ENCODE results near the gene PACSIN1. TPM values are rescaled to one million over a fixed set of nuclear protein-coding genes. Genes with fewer than 3 reads are reported as not detected.

PACSIN1 gene
- total and polyA plus RNA-seq, 2 donors (not counting 3 experiments of a cell fraction or from before 2014, with no cell fraction given) = 0.03 TPM; not detected in 1

DNA sequence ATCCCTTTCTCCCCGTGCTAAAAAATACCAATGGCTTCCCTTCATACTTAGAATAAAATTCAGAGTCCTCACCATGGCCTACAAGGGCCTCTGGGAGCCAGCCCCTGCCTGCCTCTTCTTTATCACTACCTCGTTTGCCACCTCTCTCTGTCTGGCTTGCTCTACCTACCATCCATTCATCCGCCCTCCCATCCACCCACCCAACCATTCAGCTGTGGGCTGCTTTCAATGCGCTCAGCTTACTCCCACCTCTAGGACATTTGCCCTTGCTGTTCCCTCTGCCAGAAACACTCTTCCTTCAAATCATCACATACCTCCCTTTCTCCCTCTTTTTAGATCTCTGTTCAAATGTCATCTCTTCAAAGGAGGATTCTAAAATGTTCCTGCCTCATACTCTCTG lies 44.4 kb downstream of the PACSIN1 start:
- no TSS peak for BruUV-seq (replicated peaks)
- Histone ChIP-seq H3K27me3 (ENCODE audit: control insufficient read depth in 2 of 2, insufficient read depth in 2 of 2, low read length in 2 of 2) (peaks cover 17 to 19% of the 10 kb centered on the region in 2 experiments), H3K36me3 (ENCODE audit: control insufficient read depth in 2 of 2, extremely low read depth in 1 of 2, insufficient read depth in 2 of 2, low read length in 2 of 2) (no peaks in the 10 kb centered on the region), H3K4me2 (ENCODE audit: insufficient read depth, low read length) (no peak overlapping the region), H3K9me1 (replicated peaks; ENCODE audit: control insufficient read depth, extremely low read depth, insufficient read depth, low read length) (no peaks in the 10 kb centered on the region), H2AFZ (ENCODE audit: low read depth, low read length) (no peak overlapping the region), H3K27ac (ENCODE audit: insufficient read depth, low read depth, low read length) (no peak overlapping the region), H3K9me3 (replicated peaks; ENCODE audit: control insufficient read depth, insufficient read depth, low read length) (no peaks in the 10 kb centered on the region), H3K9ac (replicated peaks; ENCODE audit: extremely low read depth, insufficient read depth, low read length) (no peak overlapping the region), H4K20me1 (replicated peaks; ENCODE audit: control insufficient read depth, extremely low read depth, insufficient read depth, low read length) (no peaks in the 10 kb centered on the region), H3K4me1 (ENCODE audit: control insufficient read depth, extremely low read depth, insufficient read depth, low read length) (no peaks in the 10 kb centered on the region), H3K4me3 (replicated peaks in 1 of 3; ENCODE audit: insufficient read depth in 1 of 3, low read depth in 1 of 3, low read length in 3 of 3) (no peak overlapping the region), H3K79me2 (ENCODE audit: control insufficient read depth, insufficient read depth, low read length) (no peaks in the 10 kb centered on the region)
- dilution Hi-C loops (cut with MboI; ENCODE audit: extremely low pct_ligation_motif_present, low sequenced_read_pairs) = no loop called here
- ChIA-PET CTCF (interaction anchor here (1.1 kb wide), 1 partner anchor 50 kb away, joined by 6 read pairs; no protein-coding TSS in a partner anchor), POLR2A (no interaction called here)
- intact Hi-C loops (cut with micrococcal nuclease) = no loop called here
- DNase-seq (ENCODE audit: low read depth, low spot score) (no peak), FAIRE-seq (no peak)
- TF ChIP-seq JUN (IDR thresholded peaks at IDR 0.05; ENCODE audit: borderline replicate concordance, insufficient read depth, insufficient read length, low read depth) (no peak), EZH2 (IDR thresholded peaks at IDR 0.05; ENCODE audit: borderline replicate concordance, low read depth, low read length, severe bottlenecking) (no peak), POLR2A (IDR thresholded peaks at IDR 0.05; ENCODE audit: low read depth, low read length) (no peak), POLR2AphosphoS5 (IDR thresholded peaks at IDR 0.05; ENCODE audit: insufficient read depth, low read depth, low read length) (no peak), MYC (IDR thresholded peaks at IDR 0.05; ENCODE audit: low read depth, low read length) (no peak), GATA2 (IDR thresholded peaks at IDR 0.05; ENCODE audit: insufficient read depth, insufficient read length, low read depth, low read length) (no peak), FOS (IDR thresholded peaks at IDR 0.05; ENCODE audit: borderline replicate concordance, insufficient read depth, low read length) (no peak)
- TF ChIP-seq, protein P1, sequence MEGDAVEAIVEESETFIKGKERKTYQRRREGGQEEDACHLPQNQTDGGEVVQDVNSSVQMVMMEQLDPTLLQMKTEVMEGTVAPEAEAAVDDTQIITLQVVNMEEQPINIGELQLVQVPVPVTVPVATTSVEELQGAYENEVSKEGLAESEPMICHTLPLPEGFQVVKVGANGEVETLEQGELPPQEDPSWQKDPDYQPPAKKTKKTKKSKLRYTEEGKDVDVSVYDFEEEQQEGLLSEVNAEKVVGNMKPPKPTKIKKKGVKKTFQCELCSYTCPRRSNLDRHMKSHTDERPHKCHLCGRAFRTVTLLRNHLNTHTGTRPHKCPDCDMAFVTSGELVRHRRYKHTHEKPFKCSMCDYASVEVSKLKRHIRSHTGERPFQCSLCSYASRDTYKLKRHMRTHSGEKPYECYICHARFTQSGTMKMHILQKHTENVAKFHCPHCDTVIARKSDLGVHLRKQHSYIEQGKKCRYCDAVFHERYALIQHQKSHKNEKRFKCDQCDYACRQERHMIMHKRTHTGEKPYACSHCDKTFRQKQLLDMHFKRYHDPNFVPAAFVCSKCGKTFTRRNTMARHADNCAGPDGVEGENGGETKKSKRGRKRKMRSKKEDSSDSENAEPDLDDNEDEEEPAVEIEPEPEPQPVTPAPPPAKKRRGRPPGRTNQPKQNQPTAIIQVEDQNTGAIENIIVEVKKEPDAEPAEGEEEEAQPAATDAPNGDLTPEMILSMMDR (IDR thresholded peaks at IDR 0.05; ENCODE audit: extremely low read depth in 1 of 2, insufficient read depth in 1 of 2, low read depth in 1 of 2, low read length in 2 of 2) = no peak
- TF ChIP-seq, protein P2, sequence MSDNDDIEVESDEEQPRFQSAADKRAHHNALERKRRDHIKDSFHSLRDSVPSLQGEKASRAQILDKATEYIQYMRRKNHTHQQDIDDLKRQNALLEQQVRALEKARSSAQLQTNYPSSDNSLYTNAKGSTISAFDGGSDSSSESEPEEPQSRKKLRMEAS (IDR thresholded peaks at IDR 0.05; ENCODE audit: insufficient read depth, insufficient read length) = no peak

Measured in endothelial cell of umbilical vein (primary cell).